Neural progenitor cell (in vitro differentiated cells): ENCODE results near the gene SLC25A1. TPM values are rescaled to one million over a fixed set of nuclear protein-coding genes. Genes with fewer than 3 reads are reported as not detected.

ENCODE experiments used
- DNase-seq: peaks from one replicate; pipeline ENCODE4 v3.0.0-alpha.2; 2016; ENCODE audit warnings: low spot score
- H2AFZ ChIP-seq: fragments of 200-600 bp; sonication (generic); replicated peaks from 2 replicates; pipeline ENCODE4 v1.6.1; 2016; ENCODE audit warnings: antibody characterized with exemption
- H3F3A ChIP-seq: fragments of 200-600 bp; sonication (generic); 2 replicates; pipeline ENCODE4 v1.6.1; 2016; ENCODE audit warnings: antibody characterized with exemption, low read depth
- H3K27ac ChIP-seq: fragments of 200-600 bp; sonication (generic); 2 replicates; pipeline ENCODE4 v1.5.1; 2016; ENCODE audit warnings: mild to moderate bottlenecking
- H3K27me3 ChIP-seq: fragments of 200-600 bp; sonication (generic); 2 replicates; pipeline ENCODE4 v1.6.1; 2016; ENCODE audit warnings: mild to moderate bottlenecking, moderate library complexity
- H3K36me3 ChIP-seq: fragments of 200-600 bp; sonication (generic); 2 replicates; pipeline ENCODE4 v1.5.1; 2016
- H3K4me1 ChIP-seq: fragments of 200-600 bp; sonication (generic); 2 replicates; pipeline ENCODE4 v1.6.1; 2016; ENCODE audit warnings: mixed run types
- H3K4me2 ChIP-seq: fragments of 200-600 bp; sonication (generic); 2 replicates; pipeline ENCODE4 v1.6.1; 2016
- H3K4me3 ChIP-seq: fragments of 200-600 bp; sonication (generic); 2 replicates; pipeline ENCODE4 v1.5.1; 2016
- H3K79me2 ChIP-seq: fragments of 200-600 bp; sonication (generic); 2 replicates; pipeline ENCODE4 v1.6.1; 2016; ENCODE audit warnings: low read depth
- H3K9ac ChIP-seq: fragments of 200-600 bp; sonication (generic); 2 replicates; pipeline ENCODE4 v1.6.1; 2016
- H3K9me3 ChIP-seq: fragments of 200-600 bp; sonication (generic); 2 replicates; pipeline ENCODE4 v1.5.1; 2016; ENCODE audit warnings: low read depth
- H4K20me1 ChIP-seq: fragments of 200-600 bp; sonication (generic); 2 replicates; pipeline ENCODE4 v1.6.1; 2016; ENCODE audit warnings: low read depth
- H3K27ac Mint-ChIP-seq: 3 replicates; pipeline ENCODE4 v1.8.0; 2021; ENCODE audit warnings: mixed read lengths
- H3K27me3 Mint-ChIP-seq: 2 replicates; pipeline ENCODE4 v1.8.0; 2022; ENCODE audit warnings: low read depth, mild to moderate bottlenecking, inconsistent platforms, moderate library complexity, mixed read lengths; ENCODE audit not compliant: insufficient read depth
- H3K36me3 Mint-ChIP-seq: 3 replicates; pipeline ENCODE4 v1.8.0; 2021; ENCODE audit warnings: mixed read lengths
- H3K4me1 Mint-ChIP-seq: 3 replicates; pipeline ENCODE4 v1.8.0; 2021; ENCODE audit warnings: mixed read lengths
- H3K4me3 Mint-ChIP-seq: 3 replicates; pipeline ENCODE4 v1.8.0; 2021; ENCODE audit warnings: mild to moderate bottlenecking, moderate library complexity, mixed read lengths
- H3K9me3 Mint-ChIP-seq: 3 replicates; pipeline ENCODE4 v1.8.0; 2020; ENCODE audit warnings: mixed read lengths
- CTCF ChIP-seq: fragments of 200-600 bp; sonication (generic); IDR thresholded peaks from 2 replicates; pipeline ENCODE4 v1.5.1; 2017; ENCODE audit warnings: antibody characterized with exemption, mild to moderate bottlenecking
- EZH2 ChIP-seq: fragments of 200-600 bp; sonication (generic); IDR thresholded peaks from 2 replicates; pipeline ENCODE4 v1.6.1; 2017; ENCODE audit warnings: antibody characterized with exemption, mild to moderate bottlenecking, moderate library complexity
- EZH2phosphoT487 ChIP-seq: fragments of 200-600 bp; sonication (generic); IDR thresholded peaks from 2 replicates; pipeline ENCODE4 v1.6.1; 2017; ENCODE audit warnings: antibody characterized with exemption
- total RNA-seq: library from RNA; depleted of rRNA; stranded (reverse); fragments of >200 nt; gene quantifications from 2 replicates; pipeline ENCODE4 v1.2.3, GENCODE V29; 2015; ENCODE audit warnings: low replicate concordance

The SLC25A1 gene
- total RNA-seq, 1 donor from 2014 or later: 28.6 TPM

GRCh38 chr22:19201130-19201868, 22.8 kb upstream of the SLC25A1 start:
- H3K27ac Mint-ChIP-seq: no peak overlapping the region
- peaks cover 3% of the 10 kb centered on the region for H3K4me1 Mint-ChIP-seq
- H3K79me2 ChIP-seq: no peaks in the 10 kb centered on the region

GRCh38 chr22:19199479-19199878, 20.9 kb upstream of the SLC25A1 start:
- TF ChIP-seq CTCF (no peak), EZH2 (no peak), EZH2phosphoT487 (no peak)
- H3K27me3 Mint-ChIP-seq: no peaks in the 10 kb centered on the region
- no peak for DNase-seq

More at GRCh38 chr22:19201130-19201868, 22.8 kb upstream of the SLC25A1 start:
- no peak overlapping the region for H3K27ac ChIP-seq
- Mint-ChIP-seq H3K9me3 (no peaks in the 10 kb centered on the region), H3K4me3 (no peak overlapping the region), H3K27me3 (no peaks in the 10 kb centered on the region), H3K36me3 (peaks cover 2% of the 10 kb centered on the region)
- H3K4me3 ChIP-seq: no peak overlapping the region
- H3K4me2 ChIP-seq: no peak overlapping the region
- no peak for DNase-seq
- no peak for TF ChIP-seq EZH2phosphoT487
- no peak for TF ChIP-seq CTCF
- no peak for TF ChIP-seq EZH2
- no peaks in the 10 kb centered on the region for H3K27me3 ChIP-seq
- no peak overlapping the region for H3K9ac ChIP-seq
- no peak overlapping the region for H2AFZ ChIP-seq
- no peaks in the 10 kb centered on the region for H4K20me1 ChIP-seq
- no peaks in the 10 kb centered on the region for H3K4me1 ChIP-seq
- no peaks in the 10 kb centered on the region for H3F3A ChIP-seq
- H3K36me3 ChIP-seq: no peaks in the 10 kb centered on the region
- no peaks in the 10 kb centered on the region for H3K9me3 ChIP-seq

GRCh38 chr22:19197997-19198865, 19.7 kb upstream of the SLC25A1 start:
- H3K27me3 Mint-ChIP-seq: no peaks in the 10 kb centered on the region
- H3K36me3 Mint-ChIP-seq: peaks cover 7% of the 10 kb centered on the region
- H3K9me3 Mint-ChIP-seq: no peaks in the 10 kb centered on the region
- H3K36me3 ChIP-seq: no peaks in the 10 kb centered on the region
- H2AFZ ChIP-seq: no peak overlapping the region
- no peaks in the 10 kb centered on the region for H3K9me3 ChIP-seq
- no peak overlapping the region for H3K9ac ChIP-seq
- H3K27ac ChIP-seq: no peak overlapping the region
- H3K27me3 ChIP-seq: no peaks in the 10 kb centered on the region
- H3K4me3 Mint-ChIP-seq: no peak overlapping the region
- H3K4me1 ChIP-seq: no peaks in the 10 kb centered on the region
- no peak for DNase-seq
- no peaks in the 10 kb centered on the region for H3F3A ChIP-seq
- no peak overlapping the region for H3K4me3 ChIP-seq
- peaks cover 3% of the 10 kb centered on the region for H3K4me1 Mint-ChIP-seq
- no peaks in the 10 kb centered on the region for H3K79me2 ChIP-seq
- H3K4me2 ChIP-seq: no peak overlapping the region
- H3K27ac Mint-ChIP-seq: no peak overlapping the region
- no peaks in the 10 kb centered on the region for H4K20me1 ChIP-seq
- TF ChIP-seq CTCF (no peak), EZH2 (no peak), EZH2phosphoT487 (no peak)

More at GRCh38 chr22:19199479-19199878, 20.9 kb upstream of the SLC25A1 start:
- no peak overlapping the region for H3K27ac Mint-ChIP-seq
- Histone ChIP-seq H2AFZ (no peak overlapping the region), H3K4me1 (no peaks in the 10 kb centered on the region), H3K9me3 (no peaks in the 10 kb centered on the region), H4K20me1 (no peaks in the 10 kb centered on the region), H3K36me3 (no peaks in the 10 kb centered on the region), H3F3A (no peaks in the 10 kb centered on the region), H3K79me2 (no peaks in the 10 kb centered on the region), H3K9ac (no peak overlapping the region), H3K4me2 (no peak overlapping the region), H3K27me3 (no peaks in the 10 kb centered on the region), H3K27ac (no peak overlapping the region), H3K4me3 (no peak overlapping the region)
- H3K4me1 Mint-ChIP-seq: peaks cover 3% of the 10 kb centered on the region
- no peak overlapping the region for H3K4me3 Mint-ChIP-seq
- peaks cover 2% of the 10 kb centered on the region for H3K36me3 Mint-ChIP-seq
- H3K9me3 Mint-ChIP-seq: no peaks in the 10 kb centered on the region
